ENCODE results near the gene ZSCAN30.

GRCh38 chr18:35271656-35272055 lies 18.4 kb downstream of the ZSCAN30 start:
- TF ChIP-seq POLR2AphosphoS5 (IDR thresholded peaks at IDR 0.05; ENCODE audit: low read depth, low read length) (no peak), POLR2A (IDR thresholded peaks at IDR 0.05; ENCODE audit: low read depth, low read length) (no peak)
